ENCODE measurements around the gene PUS3. TPM values are rescaled to one million over a fixed set of nuclear protein-coding genes. Genes with fewer than 3 reads are reported as not detected.

PUS3 gene
- total RNA-seq, 1 donor from 2014 or later = 14.3 TPM

DNA sequence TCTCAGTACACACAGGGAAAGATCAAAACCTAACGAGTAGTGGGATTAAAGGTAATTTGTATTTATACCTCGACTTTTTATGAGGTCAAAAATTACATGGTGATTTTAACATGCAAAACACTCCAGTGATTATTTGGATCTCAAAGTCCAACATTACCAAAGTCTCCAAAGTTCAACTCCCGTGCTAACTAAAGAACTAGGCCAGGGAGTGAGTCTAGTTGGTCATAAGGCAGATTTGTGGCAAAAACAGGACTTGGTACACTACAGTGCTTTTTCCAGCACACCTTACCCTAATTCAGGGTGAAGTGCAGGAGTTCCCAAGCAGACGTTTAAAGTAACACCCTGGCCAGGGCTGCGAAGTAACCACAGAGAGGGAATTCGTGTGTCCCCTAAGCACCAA lies 1.1 kb downstream of the PUS3 start:
- no peak for DNase-seq (ENCODE audit: low read depth)
- no peaks in the 10 kb centered on the region for H3K9me3 ChIP-seq (ENCODE audit: insufficient read depth, low read depth, low read length)
- Mint-ChIP-seq H3K27me3 (ENCODE audit: low read depth, unreplicated experiment) (peaks cover 16% of the 10 kb centered on the region), H3K9me3 (ENCODE audit: unreplicated experiment) (peaks cover 3% of the 10 kb centered on the region), H3K36me3 (ENCODE audit: low read depth, unreplicated experiment) (peaks cover 6% of the 10 kb centered on the region), H3K4me3 (ENCODE audit: unreplicated experiment) (peak overlapping the region; percentile 63), H3K27ac (ENCODE audit: unreplicated experiment) (no peak overlapping the region), H3K4me1 (ENCODE audit: low read depth, unreplicated experiment) (peaks cover 5% of the 10 kb centered on the region)
- peaks cover 9% of the 10 kb centered on the region for H3K4me1 ChIP-seq (ENCODE audit: insufficient read depth, low read length)
- no peak overlapping the region for H3K4me3 ChIP-seq (ENCODE audit: insufficient read depth, low read depth, low read length)
- peaks cover 8% of the 10 kb centered on the region for H3K36me3 ChIP-seq (ENCODE audit: insufficient read depth, low read length)
- H3K9ac ChIP-seq (ENCODE audit: low read length) = no peak overlapping the region
- peaks cover 14% of the 10 kb centered on the region for H3K27me3 ChIP-seq (ENCODE audit: insufficient read depth, low read length)
- peaks cover 50% of the 10 kb centered on the region for H3K79me2 ChIP-seq (ENCODE audit: insufficient read depth, low read length)
- H3K27ac ChIP-seq (ENCODE audit: low read depth, low read length) = no peak overlapping the region
- peaks cover 22% of the 10 kb centered on the region for H4K20me1 ChIP-seq (ENCODE audit: insufficient read depth, low read length)
- no peak for FAIRE-seq
- peak overlapping the region; percentile 86 for H3K4me2 ChIP-seq (ENCODE audit: low read length)
- no peak for TF ChIP-seq CTCF (IDR thresholded peaks at IDR 0.05; ENCODE audit: insufficient read depth, low read depth, low read length)
- TF ChIP-seq EZH2 (IDR thresholded peaks at IDR 0.05; ENCODE audit: insufficient read depth, low read length) = no peak
- no peak overlapping the region for H2AFZ ChIP-seq (ENCODE audit: low read depth, low read length)

GRCh38 chr11:125892994-125893393 lies 10.0 kb downstream of the PUS3 start:
- no peak overlapping the region for H3K27ac Mint-ChIP-seq (ENCODE audit: unreplicated experiment)
- no peaks in the 10 kb centered on the region for H3K9me3 Mint-ChIP-seq (ENCODE audit: unreplicated experiment)
- Histone ChIP-seq H2AFZ (ENCODE audit: low read depth, low read length) (no peak overlapping the region), H3K27ac (ENCODE audit: low read depth, low read length) (no peak overlapping the region), H3K4me3 (ENCODE audit: insufficient read depth, low read depth, low read length) (no peak overlapping the region), H3K9ac (ENCODE audit: low read length) (no peak overlapping the region), H4K20me1 (ENCODE audit: insufficient read depth, low read length) (peaks cover 30% of the 10 kb centered on the region), H3K27me3 (ENCODE audit: insufficient read depth, low read length) (no peaks in the 10 kb centered on the region), H3K4me1 (ENCODE audit: insufficient read depth, low read length) (peaks cover 10% of the 10 kb centered on the region), H3K4me2 (ENCODE audit: low read length) (no peak overlapping the region), H3K9me3 (ENCODE audit: insufficient read depth, low read depth, low read length) (no peaks in the 10 kb centered on the region), H3K36me3 (ENCODE audit: insufficient read depth, low read length) (peaks cover 16% of the 10 kb centered on the region), H3K79me2 (ENCODE audit: insufficient read depth, low read length) (peaks cover 69% of the 10 kb centered on the region)
- H3K4me3 Mint-ChIP-seq (ENCODE audit: unreplicated experiment) = no peak overlapping the region
- no peaks in the 10 kb centered on the region for H3K36me3 Mint-ChIP-seq (ENCODE audit: low read depth, unreplicated experiment)
- TF ChIP-seq CTCF (IDR thresholded peaks at IDR 0.05; ENCODE audit: insufficient read depth, low read depth, low read length) (no peak), EZH2 (IDR thresholded peaks at IDR 0.05; ENCODE audit: insufficient read depth, low read length) (no peak)
- FAIRE-seq (peak; percentile 37), DNase-seq (ENCODE audit: low read depth) (no peak)
- no peaks in the 10 kb centered on the region for H3K27me3 Mint-ChIP-seq (ENCODE audit: low read depth, unreplicated experiment)
- peaks cover 3% of the 10 kb centered on the region for H3K4me1 Mint-ChIP-seq (ENCODE audit: low read depth, unreplicated experiment)

- Mint-ChIP-seq H3K27ac (ENCODE audit: unreplicated experiment) (no peak overlapping the region), H3K9me3 (ENCODE audit: unreplicated experiment) (peaks cover 3% of the 10 kb centered on the region), H3K4me1 (ENCODE audit: low read depth, unreplicated experiment) (peaks cover 3% of the 10 kb centered on the region), H3K4me3 (ENCODE audit: unreplicated experiment) (no peak overlapping the region), H3K27me3 (ENCODE audit: low read depth, unreplicated experiment) (no peaks in the 10 kb centered on the region), H3K36me3 (ENCODE audit: low read depth, unreplicated experiment) (no peaks in the 10 kb centered on the region)
- Histone ChIP-seq H3K36me3 (ENCODE audit: insufficient read depth, low read length) (peaks cover 16% of the 10 kb centered on the region), H3K4me1 (ENCODE audit: insufficient read depth, low read length) (peaks cover 10% of the 10 kb centered on the region), H3K79me2 (ENCODE audit: insufficient read depth, low read length) (peaks cover 61% of the 10 kb centered on the region), H3K27ac (ENCODE audit: low read depth, low read length) (no peak overlapping the region), H3K9ac (ENCODE audit: low read length) (no peak overlapping the region), H3K27me3 (ENCODE audit: insufficient read depth, low read length) (no peaks in the 10 kb centered on the region), H3K9me3 (ENCODE audit: insufficient read depth, low read depth, low read length) (no peaks in the 10 kb centered on the region), H3K4me2 (ENCODE audit: low read length) (peak overlapping the region; percentile 16), H4K20me1 (ENCODE audit: insufficient read depth, low read length) (peaks cover 27% of the 10 kb centered on the region), H3K4me3 (ENCODE audit: insufficient read depth, low read depth, low read length) (no peak overlapping the region), H2AFZ (ENCODE audit: low read depth, low read length) (no peak overlapping the region)
- DNase-seq (ENCODE audit: low read depth) = peak; percentile 49
- peak; percentile 71 for FAIRE-seq
- TF ChIP-seq CTCF (IDR thresholded peaks at IDR 0.05; ENCODE audit: insufficient read depth, low read depth, low read length) (no peak), EZH2 (IDR thresholded peaks at IDR 0.05; ENCODE audit: insufficient read depth, low read length) (no peak)
Measured at GRCh38 chr11:125892071-125892470, 10.9 kb downstream of the PUS3 start.

Data from astrocyte (in vitro differentiated cells and primary cell).